COLO829 (cell line): ENCODE results near the gene SCN4B.

ENCODE experiments used
- DNase-seq: peaks from one replicate; pipeline ENCODE4 v3.0.0; 2012; ENCODE audit warnings: low spot score

SCN4B gene

GRCh38 chr11:118099838-118100556 is 52.6 kb downstream of the SCN4B start:
- DNase-seq = no peak

GRCh38 chr11:118098996-118099837 is 53.4 kb downstream of the SCN4B start:
- no peak for DNase-seq

- no peak for DNase-seq
These were observed 56.7 kb downstream of the SCN4B start for GRCh38 chr11:118095967-118096367.

GRCh38 chr11:118095493-118095892 is 57.1 kb downstream of the SCN4B start:
- no peak for DNase-seq

- no peak for DNase-seq
These were observed 59.6 kb downstream of the SCN4B start for GRCh38 chr11:118092907-118093571.

- DNase-seq = no peak
These were observed 60.9 kb downstream of the SCN4B start for GRCh38 chr11:118091690-118092089.

- no peak for DNase-seq
These were observed 62.0 kb downstream of the SCN4B start for GRCh38 chr11:118090545-118091162.

GRCh38 chr11:118088531-118088930 is 64.1 kb downstream of the SCN4B start:
- DNase-seq = no peak

GRCh38 chr11:118087931-118088330 is 64.7 kb downstream of the SCN4B start:
- no peak for DNase-seq

GRCh38 chr11:118086913-118087768 is 65.5 kb downstream of the SCN4B start, which contains the start of gene SMIM35:
Gene SMIM35 (minus strand): TSS chr11:118086963. CDS start chr11:118086757, 206 bp downstream.
- no peak for DNase-seq

- DNase-seq = no peak
These were observed 68.0 kb downstream of the SCN4B start for GRCh38 chr11:118084656-118085055.

- DNase-seq = no peak
These were observed 68.4 kb downstream of the SCN4B start for GRCh38 chr11:118084247-118084646.
